ENCODE measurements around the gene ING2. TPM values are rescaled to one million over a fixed set of nuclear protein-coding genes. Genes with fewer than 3 reads are reported as not detected.

Gene ING2
- total RNA-seq, 2 donors from 2014 or later = 9.1 to 11.2 TPM

DNA sequence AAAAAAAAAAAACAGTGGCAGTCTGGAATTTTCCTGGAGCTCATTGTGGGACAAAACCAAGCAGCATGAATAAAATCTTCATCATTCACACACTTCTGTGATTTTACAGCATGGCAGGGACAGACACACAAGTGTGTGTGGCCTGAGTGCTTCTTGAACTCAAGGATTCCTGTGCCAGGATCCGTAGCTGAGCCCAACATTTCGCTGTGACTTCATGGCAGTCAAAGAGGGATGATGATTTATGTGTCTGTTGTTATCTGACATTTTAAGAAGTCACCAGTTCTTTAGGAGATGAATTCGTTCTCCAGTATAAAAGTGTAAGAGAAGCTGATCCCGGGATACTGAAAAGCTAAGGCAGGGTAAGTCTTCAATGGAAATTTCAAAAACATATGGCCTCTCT lies 57.0 kb downstream of the ING2 start:
- peaks cover 2% of the 10 kb centered on the region for H3K36me3 Mint-ChIP-seq (ENCODE audit: low read depth)
- peaks cover 42% of the 10 kb centered on the region for H3K27me3 Mint-ChIP-seq
- no peak overlapping the region for H3K4me3 Mint-ChIP-seq
- ATAC-seq = no peak
- no peak overlapping the region for H3K27ac Mint-ChIP-seq
- no peak for DNase-seq
- peaks cover 20% of the 10 kb centered on the region for H3K4me1 Mint-ChIP-seq
- H3K9me3 ChIP-seq (ENCODE audit: control insufficient read depth, low read length, poor library complexity, severe bottlenecking) = no peaks in the 10 kb centered on the region

Other genes with a start within 250 kb of the ING2 start
- gene CLDN22, start 184.8 kb upstream of the ING2 start, total RNA-seq = not detected
- gene CLDN24, start 182.6 kb upstream of the ING2 start, total RNA-seq = not detected
- 10 to 100 TPM; 25.9 to 33.4 TPM for gene CDKN2AIP, start 60.4 kb upstream of the ING2 start, total RNA-seq
- gene RWDD4, start 154.1 kb downstream of the ING2 start, total RNA-seq = 10 to 100 TPM in 1 of 2 donors, 1 to 10 TPM in 1; 9.2 to 18.2 TPM
- gene TRAPPC11, start 154.2 kb downstream of the ING2 start, total RNA-seq = 10 to 100 TPM; 24.7 to 27.3 TPM